ENCODE measurements around the gene ELOVL1. TPM values are rescaled to one million over a fixed set of nuclear protein-coding genes. Genes with fewer than 3 reads are reported as not detected.

Gene ELOVL1
- total and polyA plus RNA-seq, 2 of the 13 experiments (the other 11 are each of a cell fraction or from before 2014, with no cell fraction given) = 55.2 to 77.4 TPM

DNA sequence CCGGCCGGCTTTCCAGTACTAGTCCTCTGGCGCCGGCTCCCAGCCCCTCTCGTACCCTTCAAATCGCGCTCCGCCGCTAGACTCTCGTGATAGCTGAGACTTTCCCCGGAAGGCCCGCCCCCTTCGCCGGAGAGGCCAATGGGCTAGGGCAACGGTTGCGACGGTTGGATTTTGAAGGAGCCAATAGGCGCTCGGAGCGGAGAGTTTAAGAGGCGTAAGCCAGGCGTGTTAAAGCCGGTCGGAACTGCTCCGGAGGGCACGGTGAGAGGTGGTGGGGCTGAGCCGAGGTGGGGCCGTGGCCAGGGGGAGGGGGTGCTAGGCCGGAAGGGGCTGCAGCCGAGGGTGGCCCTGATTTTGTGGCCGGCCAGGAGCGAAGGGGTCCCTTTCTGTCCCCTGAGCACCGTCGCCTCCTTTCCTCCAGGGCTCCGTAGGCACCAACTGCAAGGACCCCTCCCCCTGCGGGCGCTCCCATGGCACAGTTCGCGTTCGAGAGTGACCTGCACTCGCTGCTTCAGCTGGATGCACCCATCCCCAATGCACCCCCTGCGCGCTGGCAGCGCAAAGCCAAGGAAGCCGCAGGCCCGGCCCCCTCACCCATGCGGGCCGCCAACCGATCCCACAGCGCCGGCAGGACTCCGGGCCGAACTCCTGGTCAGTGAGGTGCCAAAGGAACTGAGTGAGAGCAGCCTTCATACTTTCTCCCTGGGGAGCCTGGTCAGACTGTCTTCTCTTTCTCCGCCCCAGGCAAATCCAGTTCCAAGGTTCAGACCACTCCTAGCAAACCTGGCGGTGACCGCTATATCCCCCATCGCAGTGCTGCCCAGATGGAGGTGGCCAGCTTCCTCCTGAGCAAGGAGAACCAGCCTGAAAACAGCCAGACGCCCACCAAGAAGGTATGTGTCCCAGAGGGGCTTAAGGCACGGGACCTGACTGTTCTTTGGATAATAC is 8.8 kb downstream of the ELOVL1 start, which contains the start of gene CDC20 (continued):
- TF ChIP-seq ZMYM2 (CRISPR knock-in tag; IDR thresholded peaks at IDR 0.05) = 0 out of 2 replicates have a peak, but pooled peaks have one; percentile 52
- peak; percentile 96 for TF ChIP-seq POGZ (CRISPR knock-in tag; IDR thresholded peaks at IDR 0.05)
- no peak for TF ChIP-seq NFIC (IDR thresholded peaks at IDR 0.05; ENCODE audit: low read length)
- TF ChIP-seq GABPA (IDR thresholded peaks at IDR 0.05; ENCODE audit: low read depth, low read length) = peak; percentile 70
- peak; percentile 93 for TF ChIP-seq GABPA (CRISPR knock-in tag; IDR thresholded peaks at IDR 0.05; ENCODE audit: low read depth)
- TF ChIP-seq ZNF776 (CRISPR knock-in tag; IDR thresholded peaks at IDR 0.05) = 0 out of 2 replicates have a peak, but pooled peaks have one; percentile 28
- TF ChIP-seq TGIF2 (CRISPR knock-in tag; IDR thresholded peaks at IDR 0.05) = peak; percentile 88
- 0 out of 2 replicates have a peak, but pooled peaks have one; percentile 20 for TF ChIP-seq PRDM15 (CRISPR knock-in tag; IDR thresholded peaks at IDR 0.05)
- no peak for TF ChIP-seq TBP (CRISPR knock-in tag; IDR thresholded peaks at IDR 0.05)
- TF ChIP-seq ZNF720 (CRISPR knock-in tag; IDR thresholded peaks at IDR 0.05) = no peak
- TF ChIP-seq CREM (IDR thresholded peaks at IDR 0.05) = peak; percentile 70
- no peak for TF ChIP-seq CREM (CRISPR knock-in tag; IDR thresholded peaks at IDR 0.05)
- 0 out of 2 replicates have a peak, but pooled peaks have one; percentile 24 for TF ChIP-seq EED (CRISPR knock-in tag; IDR thresholded peaks at IDR 0.05)
- no peak for TF ChIP-seq EZH2 (conservative IDR thresholded peaks at IDR 0.05; ENCODE audit: low read depth, low read length)
- TF ChIP-seq ZC3H4 (CRISPR knock-in tag; IDR thresholded peaks at IDR 0.05; ENCODE audit: borderline replicate concordance) = no peak
- TF ChIP-seq, protein P1, sequence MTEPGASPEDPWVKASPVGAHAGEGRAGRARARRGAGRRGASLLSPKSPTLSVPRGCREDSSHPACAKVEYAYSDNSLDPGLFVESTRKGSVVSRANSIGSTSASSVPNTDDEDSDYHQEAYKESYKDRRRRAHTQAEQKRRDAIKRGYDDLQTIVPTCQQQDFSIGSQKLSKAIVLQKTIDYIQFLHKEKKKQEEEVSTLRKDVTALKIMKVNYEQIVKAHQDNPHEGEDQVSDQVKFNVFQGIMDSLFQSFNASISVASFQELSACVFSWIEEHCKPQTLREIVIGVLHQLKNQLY (CRISPR knock-in tag; IDR thresholded peaks at IDR 0.05) = no peak
- TF ChIP-seq ISX (CRISPR knock-in tag; conservative IDR thresholded peaks at IDR 0.05) = 0 out of 2 replicates have a peak, but pooled peaks have one; percentile 24
- no peak for TF ChIP-seq CEBPG (CRISPR knock-in tag; IDR thresholded peaks at IDR 0.05)
- peak; percentile 54; the same call in 1 of the 2 replicates for TF ChIP-seq REPIN1 (CRISPR knock-in tag; IDR thresholded peaks at IDR 0.05; ENCODE audit: borderline replicate concordance, low read depth)
- peak; percentile 66 for TF ChIP-seq CREB1 (IDR thresholded peaks at IDR 0.05)
- peak; percentile 89 for TF ChIP-seq CREB1 (CRISPR knock-in tag; IDR thresholded peaks at IDR 0.05)
- TF ChIP-seq HMGXB4 (CRISPR knock-in tag; IDR thresholded peaks at IDR 0.05; ENCODE audit: borderline replicate concordance in 1 of 2, low read depth in 1 of 2) = peak in 1 of 2 experiments; percentile 14; a peak in 1 of 4 replicates
- TF ChIP-seq TOE1 (CRISPR knock-in tag; IDR thresholded peaks at IDR 0.05) = no peak
